A549 (cell line): ENCODE results near the gene AMPH. TPM values are rescaled to one million over a fixed set of nuclear protein-coding genes. Genes with fewer than 3 reads are reported as not detected.

Source experiments
- ATAC-seq, 2 experiments: fragments of 200-7000 bp in 1 of 2; fragments of >200 bp in 1 of 2; cut with Nextera tagmentation in 1 of 2; cut with Tn5 transposase in 1 of 2; 3 replicates each; pipeline versions ENCODE4 v1.8.0 to v1.9.1; 2018 to 2020; ENCODE audit warnings: mild to moderate bottlenecking in 1 of 2, moderate library complexity in 1 of 2
- CTCF ChIA-PET: fragments of 300-600 bp; sonication (Branson Sonifier 250); formaldehyde crosslinking; extraction: SDS; loops from one replicate; lab custom pipeline; 2021; ENCODE audit warnings: antibody characterized with exemption, inconsistent platforms; lab: Yijun Ruan, JAX
- POLR2A ChIA-PET: fragments of 350-600 bp; formaldehyde crosslinking; extraction: SDS; loops from one replicate; lab custom pipeline; 2021; ENCODE audit warnings: antibody characterized with exemption, inconsistent platforms; lab: Yijun Ruan, JAX
- DNase-seq, 2 experiments: peaks; one replicate each; pipeline versions ENCODE4 v3.0.0 to v3.0.0-alpha.2; 2011 to 2016; ENCODE audit warnings: low read depth in 1 of 2, low spot score in 1 of 2
- FAIRE-seq: peaks from 2 replicates; lab custom pipeline; 2011; peaks lifted over from hg19 to GRCh38; lab: Jason Lieb, UNC
- H3K27ac ChIP-seq, 2 experiments: fragments of >200 bp; sonication (Bioruptor Twin); formaldehyde crosslinking; 3 replicates each; pipeline ENCODE4 v1.5.1; 2016 to 2017
- H3K4me1 ChIP-seq: fragments of >200 bp; sonication (Bioruptor Twin); formaldehyde crosslinking; 3 replicates; pipeline ENCODE4 v1.6.1; 2016
- H3K4me2 ChIP-seq: fragments of >200 bp; sonication (Bioruptor Twin); formaldehyde crosslinking; 3 replicates; pipeline ENCODE4 v1.6.1; 2016
- H3K4me3 ChIP-seq: fragments of >200 bp; sonication (Bioruptor Twin); formaldehyde crosslinking; 3 replicates; pipeline ENCODE4 v1.5.1; 2016
- H3K9me3 ChIP-seq: fragments of >200 bp; sonication (Bioruptor Twin); formaldehyde crosslinking; 3 replicates; pipeline ENCODE4 v1.6.1; 2016
- BHLHE40 ChIP-seq: IDR thresholded peaks from 2 replicates; pipeline ENCODE4 v1.6.1; 2012; ENCODE audit warnings: low read depth, low read length, inconsistent platforms
- CBX2 ChIP-seq: fragments of 200-600 bp; sonication (generic); IDR thresholded peaks from 2 replicates; pipeline ENCODE4 v1.6.1; 2016; ENCODE audit warnings: low read depth, mild to moderate bottlenecking, borderline replicate concordance
- CHD2 ChIP-seq: fragments of 150-350 bp; IDR thresholded peaks from 2 replicates; pipeline ENCODE4 v1.6.1; 2014; ENCODE audit warnings: low read length; ENCODE audit not compliant: partially characterized antibody
- CHD4 ChIP-seq: fragments of 200-600 bp; sonication (generic); IDR thresholded peaks from 2 replicates; pipeline ENCODE4 v1.6.1; 2016; ENCODE audit warnings: antibody characterized with exemption, mild to moderate bottlenecking, borderline replicate concordance
- CTCF ChIP-seq: fragments of >200 bp; sonication (Bioruptor Twin); formaldehyde crosslinking; IDR thresholded peaks from 3 replicates; pipeline ENCODE4 v1.5.1; 2016
- EHMT2 ChIP-seq: fragments of 200-600 bp; sonication (generic); IDR thresholded peaks from 2 replicates; pipeline ENCODE4 v1.6.1; 2016; ENCODE audit warnings: antibody characterized with exemption, low read depth, mild to moderate bottlenecking, moderate library complexity
- EP300 ChIP-seq, 2 experiments: fragments of >200 bp; sonication (Bioruptor Twin); formaldehyde crosslinking; IDR thresholded peaks; 2 replicates in 1 of 2; 3 replicates in 1 of 2; pipeline ENCODE4 v1.6.1; 2016 to 2017
- FOXS1 ChIP-seq: fragments of 250-450 bp; sonication (Bioruptor Pico); IDR thresholded peaks from 2 replicates; pipeline ENCODE4 v1.5.0; 2020; ENCODE audit warnings: mild to moderate bottlenecking, moderate library complexity
- HDAC2 ChIP-seq: fragments of 200-600 bp; sonication (generic); IDR thresholded peaks from 2 replicates; pipeline ENCODE4 v1.6.1; 2016
- HOXB13 ChIP-seq: fragments of 250-450 bp; sonication (Bioruptor Pico); IDR thresholded peaks from 2 replicates; pipeline ENCODE4 v1.5.0; 2020; ENCODE audit warnings: low read depth, mild to moderate bottlenecking, moderate library complexity
- KDM5A ChIP-seq: fragments of 200-600 bp; sonication (generic); IDR thresholded peaks from 2 replicates; pipeline ENCODE4 v1.6.1; 2016; ENCODE audit warnings: antibody characterized with exemption, mild to moderate bottlenecking
- MAFK ChIP-seq: fragments of 450-650 bp; IDR thresholded peaks from 2 replicates; pipeline ENCODE4 v1.6.1; 2014; ENCODE audit not compliant: partially characterized antibody
- MAX ChIP-seq: IDR thresholded peaks from 2 replicates; pipeline ENCODE4 v1.6.1; 2012
- NFE2L2 ChIP-seq: fragments of 150-350 bp; conservative IDR thresholded peaks from 2 replicates; pipeline ENCODE4 v1.6.1; 2014; ENCODE audit warnings: low read length
- NPAS2 ChIP-seq: fragments of 250-450 bp; sonication (Bioruptor Pico); IDR thresholded peaks from 2 replicates; pipeline ENCODE4 v1.8.0; 2022; ENCODE audit warnings: mild to moderate bottlenecking, moderate library complexity, borderline replicate concordance
- POLR2AphosphoS2 ChIP-seq: conservative IDR thresholded peaks from 2 replicates; pipeline ENCODE4 v1.6.1; 2012; ENCODE audit warnings: low read length, improper control_type of control experiment, inconsistent platforms
- RARB ChIP-seq: fragments of 250-450 bp; sonication (Bioruptor Pico); IDR thresholded peaks from 2 replicates; pipeline ENCODE4 v1.8.0; 2021; ENCODE audit warnings: mild to moderate bottlenecking, moderate library complexity
- REST ChIP-seq: fragments of 200-600 bp; sonication (generic); IDR thresholded peaks from 2 replicates; pipeline ENCODE4 v1.6.1; 2016; ENCODE audit warnings: antibody characterized with exemption, mild to moderate bottlenecking, moderate library complexity
- TP53 ChIP-seq: fragments of 250-450 bp; sonication (Bioruptor Pico); IDR thresholded peaks from 2 replicates; pipeline ENCODE4 v1.5.0; 2021; ENCODE audit warnings: mild to moderate bottlenecking, moderate library complexity
- ZNF302 ChIP-seq: fragments of 250-450 bp; sonication (Bioruptor Pico); IDR thresholded peaks from 2 replicates; pipeline ENCODE4 v1.9.0; 2021; ENCODE audit warnings: inconsistent platforms, mild to moderate bottlenecking, moderate library complexity
- WGBS: methylation state at CpG from one replicate; pipeline ENCODE4 v1.1.6; 2017; ENCODE audit errors: missing lambda C conversion rate; 5-methylcytosine and 5-hydroxymethylcytosine counted together
- polyA plus RNA-seq, 4 experiments: library from polyadenylated mRNA; depleted of rRNA in 3 of 4; stranded (reverse); fragments of >200 nt; fragmentation: RNase III in 1 of 4; extraction: RNeasy Plus Mini Kit Qiagen cat#74134 plus additional on column Dnase treatment in 1 of 4; gene quantifications; 2 replicates in 3 of 4; 3 replicates in 1 of 4; pipeline ENCODE4 v1.2.3, GENCODE V29; 2011 to 2017
- TF ChIP-seq, protein P1 (sequence below): fragments of >200 bp; sonication (Bioruptor Twin); formaldehyde crosslinking; IDR thresholded peaks from 3 replicates; pipeline ENCODE4 v1.6.1; 2016

Gene AMPH
- polyA plus RNA-seq, 2 of the 4 experiments (the other 2 are of a cell fraction) = 0.26 TPM; not detected in 1

DNA sequence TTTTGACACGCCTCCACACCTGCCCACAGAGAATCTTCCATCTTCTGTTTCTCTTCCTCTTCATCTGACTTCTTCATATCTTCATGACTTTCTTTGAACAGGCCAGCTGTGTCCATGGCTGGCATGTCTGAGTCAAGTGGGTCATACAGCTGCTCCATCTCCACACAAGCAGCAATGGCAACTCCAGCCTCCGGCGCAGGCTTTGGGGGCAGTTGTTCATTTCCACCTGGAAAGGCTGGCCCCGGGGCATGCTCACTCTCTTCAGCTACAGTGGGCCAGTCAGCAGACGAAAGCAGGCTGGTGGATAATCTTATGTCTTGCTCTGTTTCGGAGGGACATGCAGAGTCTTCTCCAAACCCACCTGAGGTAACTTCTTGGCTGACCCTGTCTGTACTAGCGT, 202.1 kb downstream of the AMPH start:
- FAIRE-seq (no peak), DNase-seq (no peak), ATAC-seq (no peak)
- Histone ChIP-seq H3K4me2 (no peak overlapping the region), H3K9me3 (no peaks in the 10 kb centered on the region), H3K4me1 (no peaks in the 10 kb centered on the region), H3K27ac (no peak overlapping the region), H3K4me3 (no peak overlapping the region)
- no peak for TF ChIP-seq KDM5A
- CTCF ChIA-PET = no interaction called here
- POLR2A ChIA-PET = no interaction called here
- WGBS = 13% methylated on average over 7 of the region's 7 CpGs

- DNase-seq (no peak), FAIRE-seq (no peak), ATAC-seq (no peak)
- ChIA-PET CTCF (interaction anchor here (1.2 kb wide), 1 partner anchor 12 kb away, joined by 3 read pairs; no protein-coding TSS in a partner anchor), POLR2A (no interaction called here)
- WGBS = 0% methylated on average over 1 of the region's 1 CpG
- no peak overlapping the region for H3K4me3 ChIP-seq
- H3K27ac ChIP-seq = no peak overlapping the region
- no peak for TF ChIP-seq HDAC2
- no peak for TF ChIP-seq MAX
- TF ChIP-seq HOXB13 (CRISPR knock-in tag) = no peak
- TF ChIP-seq ZNF302 = no peak
- no peak for TF ChIP-seq EP300 (IDR thresholded peaks at IDR 0.05)
- no peak for TF ChIP-seq NFE2L2
- no peak for TF ChIP-seq POLR2AphosphoS2
- no peak for TF ChIP-seq TP53 (CRISPR knock-in tag)
- TF ChIP-seq CTCF = no peak
- no peak for TF ChIP-seq BHLHE40
- TF ChIP-seq KDM5A = no peak
- no peak for TF ChIP-seq FOXS1 (CRISPR knock-in tag)
- no peak for TF ChIP-seq CHD2
- no peak for TF ChIP-seq CHD4
- no peaks in the 10 kb centered on the region for H3K9me3 ChIP-seq
- H3K4me2 ChIP-seq = no peak overlapping the region
- no peaks in the 10 kb centered on the region for H3K4me1 ChIP-seq
These were observed 203.1 kb downstream of the AMPH start for GRCh38 chr7:38428041-38428440.

DNA sequence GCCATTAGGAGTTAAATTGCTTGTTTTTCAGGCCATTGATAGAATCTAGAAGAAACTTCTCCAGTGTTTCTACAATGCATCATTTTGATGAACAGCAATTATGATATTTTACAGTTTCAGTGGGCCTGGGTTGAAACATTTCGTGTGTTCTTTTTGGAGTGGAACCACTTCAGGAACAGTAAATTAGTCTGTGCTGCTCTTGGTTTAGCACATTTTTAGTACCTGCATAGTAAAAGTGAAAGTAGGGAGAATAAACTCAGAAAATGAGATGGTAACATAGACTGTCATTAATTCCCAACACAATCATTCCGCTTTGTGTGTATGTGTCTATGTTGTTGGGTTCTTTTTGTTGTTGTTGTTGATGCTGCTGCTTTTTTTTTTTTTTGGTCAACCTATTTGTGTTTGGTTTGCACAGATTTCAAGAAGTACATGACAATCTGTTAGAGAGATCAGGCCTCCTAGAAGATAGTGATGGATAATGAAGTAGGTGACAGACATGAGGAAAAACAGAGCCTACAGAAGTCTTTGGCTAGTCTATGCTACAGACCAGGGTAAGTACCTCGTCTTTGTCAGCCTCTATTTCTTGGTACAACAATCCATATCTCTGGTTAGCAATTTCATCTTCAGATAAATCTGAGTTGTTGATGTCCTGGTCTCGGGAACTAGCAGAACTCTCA, 203.8 kb downstream of the AMPH start:
- no peak for DNase-seq
- Histone ChIP-seq H3K4me3 (no peak overlapping the region), H3K9me3 (no peaks in the 10 kb centered on the region), H3K27ac (no peak overlapping the region), H3K4me2 (no peak overlapping the region), H3K4me1 (no peaks in the 10 kb centered on the region)
- POLR2A ChIA-PET = no interaction called here
- no peak for ATAC-seq
- CTCF ChIA-PET = interaction anchor here (1.2 kb wide), 1 partner anchor 11 kb away, joined by 3 read pairs; no protein-coding TSS in a partner anchor
- 0% methylated on average over 4 of the region's 4 CpGs for WGBS
- TF ChIP-seq RARB (CRISPR knock-in tag) (no peak), CBX2 (no peak), EHMT2 (no peak)
- TF ChIP-seq, all 56 proteins: peak for 0
- no peak for FAIRE-seq

GRCh38 chr7:38425509-38425908, 205.7 kb downstream of the AMPH start:
- H3K4me1 ChIP-seq = no peaks in the 10 kb centered on the region
- H3K9me3 ChIP-seq = no peaks in the 10 kb centered on the region
- POLR2A ChIA-PET = no interaction called here
- H3K27ac ChIP-seq = no peak overlapping the region
- DNase-seq (no peak), ATAC-seq (no peak), FAIRE-seq (no peak)
- 5% methylated on average over 2 of the region's 2 CpGs for WGBS
- H3K4me3 ChIP-seq = no peak overlapping the region
- no peak overlapping the region for H3K4me2 ChIP-seq
- no peak for TF ChIP-seq REST
- no peak for TF ChIP-seq MAFK
- no peak for TF ChIP-seq HDAC2
- no peak for TF ChIP-seq EP300 (IDR thresholded peaks at IDR 0.05)
- TF ChIP-seq, protein P1, sequence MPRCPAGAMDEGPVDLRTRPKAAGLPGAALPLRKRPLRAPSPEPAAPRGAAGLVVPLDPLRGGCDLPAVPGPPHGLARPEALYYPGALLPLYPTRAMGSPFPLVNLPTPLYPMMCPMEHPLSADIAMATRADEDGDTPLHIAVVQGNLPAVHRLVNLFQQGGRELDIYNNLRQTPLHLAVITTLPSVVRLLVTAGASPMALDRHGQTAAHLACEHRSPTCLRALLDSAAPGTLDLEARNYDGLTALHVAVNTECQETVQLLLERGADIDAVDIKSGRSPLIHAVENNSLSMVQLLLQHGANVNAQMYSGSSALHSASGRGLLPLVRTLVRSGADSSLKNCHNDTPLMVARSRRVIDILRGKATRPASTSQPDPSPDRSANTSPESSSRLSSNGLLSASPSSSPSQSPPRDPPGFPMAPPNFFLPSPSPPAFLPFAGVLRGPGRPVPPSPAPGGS = no peak
- TF ChIP-seq CHD2 = no peak
- no peak for TF ChIP-seq NPAS2 (CRISPR knock-in tag)
- CTCF ChIA-PET = no interaction called here
